H9 (cell line): Measurements from ENCODE around the gene CDKL5. TPM values are rescaled to one million over a fixed set of nuclear protein-coding genes. Genes with fewer than 3 reads are reported as not detected.

Experiments
- DNase-seq: peaks from one replicate; pipeline ENCODE4 v3.0.0-alpha.2; 2017
- H2AFZ ChIP-seq: one replicate; pipeline ENCODE4 v1.6.1; 2013; ENCODE audit warnings: mild to moderate bottlenecking, low read length, control low read depth, moderate library complexity
- H2AK5ac ChIP-seq: 2 replicates; pipeline ENCODE4 v1.6.1; 2013; ENCODE audit warnings: low read length, control low read depth, mixed read lengths; ENCODE audit not compliant: insufficient read length
- H2BK120ac ChIP-seq: one replicate; pipeline ENCODE4 v1.6.1; 2013; ENCODE audit warnings: low read depth, mild to moderate bottlenecking, low read length, control low read depth, inconsistent platforms; ENCODE audit not compliant: poor library complexity, severe bottlenecking
- H2BK12ac ChIP-seq: 2 replicates; pipeline ENCODE4 v1.6.1; 2013; ENCODE audit warnings: low read length, control low read depth, mixed read lengths, low read depth; ENCODE audit not compliant: insufficient read length
- H2BK15ac ChIP-seq: 2 replicates; pipeline ENCODE4 v1.6.1; 2013; ENCODE audit warnings: low read depth, low read length, control low read depth
- H2BK20ac ChIP-seq: one replicate; pipeline ENCODE4 v1.6.1; 2013; ENCODE audit warnings: low read depth, mild to moderate bottlenecking, low read length, control low read depth, inconsistent platforms; ENCODE audit not compliant: poor library complexity, severe bottlenecking
- H2BK5ac ChIP-seq: 2 replicates; pipeline ENCODE4 v1.6.1; 2013; ENCODE audit warnings: low read length, control low read depth, mixed read lengths; ENCODE audit not compliant: insufficient read length
- H3K14ac ChIP-seq: 2 replicates; pipeline ENCODE4 v1.6.1; 2013; ENCODE audit warnings: low read length, control low read depth; ENCODE audit not compliant: insufficient read depth
- H3K18ac ChIP-seq: 2 replicates; pipeline ENCODE4 v1.6.1; 2013; ENCODE audit warnings: low read depth, mild to moderate bottlenecking, mixed read lengths, low read length, control low read depth; ENCODE audit not compliant: insufficient read length
- H3K23ac ChIP-seq: 2 replicates; pipeline ENCODE4 v1.6.1; 2013; ENCODE audit warnings: low read length, control low read depth, mixed read lengths, low read depth; ENCODE audit not compliant: insufficient read length
- H3K23me2 ChIP-seq: 2 replicates; pipeline ENCODE4 v1.6.1; 2013; ENCODE audit warnings: low read depth, mild to moderate bottlenecking, mixed read lengths, low read length, control low read depth; ENCODE audit not compliant: insufficient read length, poor library complexity, severe bottlenecking
- H3K27ac ChIP-seq: 2 replicates; pipeline ENCODE4 v1.5.1; 2013; ENCODE audit warnings: low read length, control low read depth, mixed read lengths, low read depth; ENCODE audit not compliant: insufficient read length
- H3K27me3 ChIP-seq: 2 replicates; pipeline ENCODE4 v1.6.1; 2013; ENCODE audit warnings: low read length, control low read depth, inconsistent platforms; ENCODE audit not compliant: insufficient read depth
- H3K4ac ChIP-seq: 2 replicates; pipeline ENCODE4 v1.6.1; 2013; ENCODE audit warnings: low read depth, mild to moderate bottlenecking, control low read depth, inconsistent platforms, low read length, moderate library complexity
- H3K4me1 ChIP-seq: 2 replicates; pipeline ENCODE4 v1.6.1; 2013; ENCODE audit warnings: low read length, control low read depth, inconsistent platforms; ENCODE audit not compliant: insufficient read depth
- H3K4me2 ChIP-seq: 2 replicates; pipeline ENCODE4 v1.6.1; 2013; ENCODE audit warnings: low read length, control low read depth, mixed read lengths; ENCODE audit not compliant: insufficient read length, insufficient read depth
- H3K56ac ChIP-seq: 2 replicates; pipeline ENCODE4 v1.6.1; 2013; ENCODE audit warnings: low read depth, mild to moderate bottlenecking, mixed read lengths, low read length, control low read depth; ENCODE audit not compliant: insufficient read length
- H3K79me1 ChIP-seq: 2 replicates; pipeline ENCODE4 v1.6.1; 2013; ENCODE audit warnings: low read depth, mild to moderate bottlenecking, moderate library complexity, low read length, control low read depth, inconsistent platforms; ENCODE audit not compliant: insufficient read depth, poor library complexity, severe bottlenecking
- H3K79me2 ChIP-seq: 2 replicates; pipeline ENCODE4 v1.6.1; 2013; ENCODE audit warnings: low read length, control low read depth, inconsistent platforms; ENCODE audit not compliant: insufficient read depth
- H3K9ac ChIP-seq: 2 replicates; pipeline ENCODE4 v1.6.1; 2013; ENCODE audit warnings: low read length, control low read depth, mixed read lengths; ENCODE audit not compliant: insufficient read length; ENCODE audit errors: extremely low read depth
- H3K9me3 ChIP-seq: one replicate; pipeline ENCODE4 v1.6.1; 2013; ENCODE audit warnings: low read depth, low read length, inconsistent platforms; ENCODE audit not compliant: control insufficient read depth
- H3T11ph ChIP-seq: one replicate; pipeline ENCODE4 v1.6.1; 2013; ENCODE audit warnings: mild to moderate bottlenecking, low read length, control low read depth, inconsistent platforms
- H4K20me1 ChIP-seq: one replicate; pipeline ENCODE4 v1.6.1; 2013; ENCODE audit not compliant: control insufficient read depth, insufficient read length, insufficient read depth
- H4K5ac ChIP-seq: 2 replicates; pipeline ENCODE4 v1.6.1; 2013; ENCODE audit warnings: low read depth, mild to moderate bottlenecking, mixed read lengths, low read length, control low read depth; ENCODE audit not compliant: insufficient read length
- H4K8ac ChIP-seq: replicated peaks from 2 replicates; pipeline ENCODE4 v1.6.1; 2013; ENCODE audit warnings: low read length, control low read depth, mixed read lengths, low read depth; ENCODE audit not compliant: insufficient read length
- H4K91ac ChIP-seq: 2 replicates; pipeline ENCODE4 v1.6.1; 2013; ENCODE audit warnings: low read depth, mild to moderate bottlenecking, moderate library complexity, mixed read lengths, low read length, control low read depth; ENCODE audit not compliant: insufficient read length
- H3K27ac Mint-ChIP-seq, 3 experiments: 2 replicates in 2 of 3; 3 replicates in 1 of 3; pipeline ENCODE4 v1.8.0; 2020 to 2021; ENCODE audit warnings: mixed read lengths in 3 of 3, mild to moderate bottlenecking in 1 of 3, moderate library complexity in 1 of 3
- H3K27me3 Mint-ChIP-seq: 2 replicates; pipeline ENCODE4 v1.8.0; 2021; ENCODE audit warnings: low read depth, mild to moderate bottlenecking, moderate library complexity, mixed read lengths
- H3K36me3 Mint-ChIP-seq, 3 experiments: 2 replicates in 2 of 3; 3 replicates in 1 of 3; pipeline ENCODE4 v1.8.0; 2020 to 2021; ENCODE audit warnings: low read depth in 3 of 3, mixed read lengths in 3 of 3; ENCODE audit not compliant: insufficient read depth in 1 of 3
- H3K4me1 Mint-ChIP-seq, 2 experiments: 2 replicates each; pipeline ENCODE4 v1.8.0; 2020; ENCODE audit warnings: mixed read lengths in 2 of 2
- H3K4me3 Mint-ChIP-seq, 2 experiments: 2 replicates in 1 of 2; 3 replicates in 1 of 2; pipeline ENCODE4 v1.8.0; 2020 to 2021; ENCODE audit warnings: mild to moderate bottlenecking in 2 of 2, mixed read lengths in 2 of 2, moderate library complexity in 1 of 2
- H3K9me3 Mint-ChIP-seq, 2 experiments: 2 replicates in 1 of 2; 3 replicates in 1 of 2; pipeline ENCODE4 v1.8.0; 2020; ENCODE audit warnings: mild to moderate bottlenecking in 2 of 2, mixed read lengths in 2 of 2, moderate library complexity in 1 of 2
- CTCF ChIP-seq: fragments of 200-600 bp; sonication (generic); conservative IDR thresholded peaks from 3 replicates; pipeline ENCODE4 v1.8.0; 2021; ENCODE audit warnings: antibody characterized with exemption, mild to moderate bottlenecking
- WGBS: extraction: QIAGEN DNeasy Blood & Tissue Kit; methylation state at CpG from one replicate; pipeline ENCODE4 v1.1.7; 2013; ENCODE audit warnings: missing lambda C conversion rate, low lambda C conversion rate, mixed read lengths; ENCODE audit not compliant: insufficient read length; ENCODE audit errors: extremely low coverage; 5-methylcytosine and 5-hydroxymethylcytosine counted together
- total RNA-seq: library from RNA; stranded (reverse); gene quantifications from 2 replicates; pipeline ENCODE4 v1.2.1, GENCODE V29; 2021

The CDKL5 gene
- total RNA-seq, 1 experiment from 2014 or later = 19.5 TPM

GRCh38 chrX:18617407-18617750, 192.0 kb downstream of the CDKL5 start:
- no peak overlapping the region for H3T11ph ChIP-seq
- no peak overlapping the region for H2BK120ac ChIP-seq
- TF ChIP-seq CTCF = no peak
- H2BK5ac ChIP-seq = no peak overlapping the region
- no peak overlapping the region for H2AFZ ChIP-seq
- no peaks in the 10 kb centered on the region for H3K79me1 ChIP-seq
- H3K4me2 ChIP-seq = no peak overlapping the region
- Mint-ChIP-seq H3K27ac (no peak overlapping the region), H3K27me3 (no peaks in the 10 kb centered on the region), H3K4me1 (peaks cover 6% of the 10 kb centered on the region in 2 experiments; a peak in 2 of 4 replicates), H3K36me3 (peaks cover 3 to 25% (median 16%) of the 10 kb centered on the region in 3 experiments; a peak in 6 of 7 replicates), H3K4me3 (no peak overlapping the region; a peak in 1 of 5 replicates), H3K9me3 (peaks cover 50 to 57% of the 10 kb centered on the region in 2 experiments)
- H4K8ac ChIP-seq = no peak overlapping the region
- no peak overlapping the region for H3K14ac ChIP-seq
- no peak overlapping the region for H3K18ac ChIP-seq
- H3K23ac ChIP-seq = no peak overlapping the region
- no peaks in the 10 kb centered on the region for H3K23me2 ChIP-seq
- no peaks in the 10 kb centered on the region for H3K4me1 ChIP-seq
- no peak overlapping the region for H3K9ac ChIP-seq
- H4K20me1 ChIP-seq = no peaks in the 10 kb centered on the region
- DNase-seq = no peak
- H4K91ac ChIP-seq = no peak overlapping the region
- H3K4ac ChIP-seq = no peak overlapping the region
- WGBS = no CpG with 5 or more reads among the region's 5 CpGs
- no peak overlapping the region for H3K56ac ChIP-seq
- H2BK20ac ChIP-seq = no peak overlapping the region
- no peak overlapping the region for H3K27ac ChIP-seq
- H3K79me2 ChIP-seq = no peaks in the 10 kb centered on the region
- peaks cover 46% of the 10 kb centered on the region for H3K9me3 ChIP-seq
- no peak overlapping the region for H2BK12ac ChIP-seq
- H2BK15ac ChIP-seq = no peak overlapping the region
- H4K5ac ChIP-seq = no peak overlapping the region
- no peaks in the 10 kb centered on the region for H3K27me3 ChIP-seq
- no peak overlapping the region for H2AK5ac ChIP-seq
